Natural killer cell (primary cell): ENCODE results near the gene GAL3ST3. TPM values are rescaled to one million over a fixed set of nuclear protein-coding genes. Genes with fewer than 3 reads are reported as not detected.

Experiments used
- ATAC-seq, 3 donors: fragments of 150-1000 bp in 2 of 3; fragments of 200-7000 bp in 1 of 3; cut with Tn5 transposase; 1 replicate in 1 of 3; 2 replicates in 2 of 3; pipeline ENCODE4 v1.10.0; 2021; ENCODE audit warnings: mild to moderate bottlenecking in 2 of 3, moderate library complexity in 2 of 3
- DNase-seq, 2 donors: peaks; one replicate each; pipeline versions ENCODE4 v3.0.0 to v3.0.0-alpha.2; 2013 to 2021; ENCODE audit warnings: mixed read lengths in 1 of 2
- H3K27ac ChIP-seq: one replicate; pipeline ENCODE4 v1.5.1; 2013; ENCODE audit warnings: mild to moderate bottlenecking, low read length
- H3K27me3 ChIP-seq: one replicate; pipeline ENCODE4 v1.6.1; 2013; ENCODE audit warnings: low read length; ENCODE audit not compliant: control insufficient read depth, insufficient read depth
- H3K36me3 ChIP-seq: one replicate; pipeline ENCODE4 v1.6.1; 2013; ENCODE audit warnings: low read length; ENCODE audit not compliant: control insufficient read depth, insufficient read depth
- H3K4me1 ChIP-seq: one replicate; pipeline ENCODE4 v1.6.1; 2013; ENCODE audit warnings: low read length; ENCODE audit not compliant: control insufficient read depth, insufficient read depth
- H3K4me3 ChIP-seq: one replicate; pipeline ENCODE4 v1.5.1; 2013; ENCODE audit warnings: low read length
- H3K9me3 ChIP-seq: one replicate; pipeline ENCODE4 v1.6.1; 2013; ENCODE audit warnings: low read length; ENCODE audit not compliant: control insufficient read depth, insufficient read depth
- H3K27ac Mint-ChIP-seq, 2 donors: one replicate each; pipeline ENCODE4 v1.8.0; 2022; ENCODE audit warnings: mild to moderate bottlenecking in 2 of 2, mixed read lengths in 2 of 2, moderate library complexity in 1 of 2
- H3K27me3 Mint-ChIP-seq, 2 donors: one replicate each; pipeline ENCODE4 v1.8.0; 2022; ENCODE audit warnings: low read depth in 2 of 2, mixed read lengths in 2 of 2
- H3K36me3 Mint-ChIP-seq: one replicate; pipeline ENCODE4 v1.8.0; 2022; ENCODE audit warnings: mixed read lengths
- H3K4me1 Mint-ChIP-seq, 2 donors: one replicate each; pipeline ENCODE4 v1.8.0; 2022; ENCODE audit warnings: mixed read lengths in 2 of 2
- H3K4me3 Mint-ChIP-seq: one replicate; pipeline ENCODE4 v1.8.0; 2022; ENCODE audit warnings: mild to moderate bottlenecking, moderate library complexity, mixed read lengths
- H3K9me3 Mint-ChIP-seq, 2 donors: one replicate each; pipeline ENCODE4 v1.8.0; 2022; ENCODE audit warnings: mixed read lengths in 2 of 2
- CTCF ChIP-seq: fragments of 200-600 bp; IDR thresholded peaks from one replicate; pipeline ENCODE4 v1.8.0; 2022; ENCODE audit warnings: antibody characterized with exemption
- WGBS: methylation state at CpG from one replicate; pipeline ENCODE4 v1.1.7; 2013; ENCODE audit warnings: missing lambda C conversion rate; ENCODE audit not compliant: insufficient coverage; 5-methylcytosine and 5-hydroxymethylcytosine counted together
- intact Hi-C: fragments of 100-400 bp; cut with micrococcal nuclease; formaldehyde crosslinking; loops from one replicate; pipeline ENCODE4 v1.14.2; 2022
- total RNA-seq, 4 donors: library from RNA; stranded (reverse); fragments of 120-200 nt in 1 of 4; gene quantifications; one replicate each; pipeline versions ENCODE4 v1.2.3 to v1.2.4, GENCODE V29; 2013 to 2022

Gene GAL3ST3
- total RNA-seq, 3 donors from 2014 or later (not counting 1 experiment from before 2014, with no cell fraction given) = not detected

DNA sequence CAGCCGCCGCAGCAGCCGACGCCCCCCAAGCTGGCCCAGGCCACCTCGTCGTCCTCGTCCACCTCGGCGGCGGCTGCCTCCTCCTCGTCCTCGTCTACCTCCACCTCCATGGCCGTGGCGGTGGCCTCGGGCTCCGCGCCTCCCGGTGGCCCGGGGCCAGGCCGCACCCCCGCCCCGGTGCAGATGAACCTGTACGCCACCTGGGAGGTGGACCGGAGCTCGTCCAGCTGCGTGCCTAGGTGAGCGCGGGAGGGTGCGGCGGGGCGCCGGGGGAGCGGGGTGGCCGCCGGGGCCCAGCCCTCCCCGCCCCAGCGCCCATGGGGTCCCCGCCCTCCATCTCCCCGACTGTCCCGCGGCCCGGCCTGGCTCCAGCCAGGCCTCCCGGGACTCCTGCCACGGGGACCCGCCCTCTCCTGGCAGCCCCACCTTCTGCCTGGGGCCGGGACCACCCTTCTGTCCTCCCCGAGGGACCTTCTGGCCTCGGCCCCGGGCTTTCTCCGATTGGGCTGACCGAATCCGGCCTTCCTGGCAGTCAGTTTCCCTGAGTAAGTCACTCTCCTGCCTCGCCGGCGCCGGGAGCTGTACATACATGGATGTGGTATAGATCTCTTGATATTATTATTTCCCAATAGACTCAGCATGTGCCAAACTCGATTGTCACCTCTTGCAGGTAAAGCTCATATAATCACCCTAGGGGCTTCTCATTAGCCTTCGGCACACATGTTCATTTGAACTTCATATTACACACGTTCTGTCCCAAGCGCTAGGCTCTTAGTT lies 21.8 kb upstream of the GAL3ST3 start:
- no peaks in the 10 kb centered on the region for H3K9me3 ChIP-seq
- TF ChIP-seq CTCF = no peak
- H3K4me1 ChIP-seq = peaks cover 39% of the 10 kb centered on the region
- H3K27ac ChIP-seq = peak overlapping the region; percentile 62
- peak overlapping the region; percentile 89 to 91 for H3K27ac Mint-ChIP-seq
- peak overlapping the region; percentile 94 for H3K4me3 Mint-ChIP-seq
- peak; percentile 3 to 5 (median 3) for ATAC-seq
- peak in 1 of 2 donors; percentile 51 for DNase-seq
- no peaks in the 10 kb centered on the region for H3K27me3 ChIP-seq
- H3K27me3 Mint-ChIP-seq = no peaks in the 10 kb centered on the region
- no peaks in the 10 kb centered on the region for H3K9me3 Mint-ChIP-seq
- peaks cover 39% of the 10 kb centered on the region for H3K36me3 ChIP-seq
- intact Hi-C loops = loop anchor here (1.0 to 2.0 kb wide), 2 partner anchors 18 to 56 kb away; partner anchors contain the start of gene SF3B2
- peaks cover 58 to 62% of the 10 kb centered on the region in 2 donors for H3K4me1 Mint-ChIP-seq
- WGBS = under 1% methylated on average over 59 of the region's 60 CpGs
- H3K4me3 ChIP-seq = peak overlapping the region; percentile 77
- H3K36me3 Mint-ChIP-seq = peaks cover 9% of the 10 kb centered on the region

DNA sequence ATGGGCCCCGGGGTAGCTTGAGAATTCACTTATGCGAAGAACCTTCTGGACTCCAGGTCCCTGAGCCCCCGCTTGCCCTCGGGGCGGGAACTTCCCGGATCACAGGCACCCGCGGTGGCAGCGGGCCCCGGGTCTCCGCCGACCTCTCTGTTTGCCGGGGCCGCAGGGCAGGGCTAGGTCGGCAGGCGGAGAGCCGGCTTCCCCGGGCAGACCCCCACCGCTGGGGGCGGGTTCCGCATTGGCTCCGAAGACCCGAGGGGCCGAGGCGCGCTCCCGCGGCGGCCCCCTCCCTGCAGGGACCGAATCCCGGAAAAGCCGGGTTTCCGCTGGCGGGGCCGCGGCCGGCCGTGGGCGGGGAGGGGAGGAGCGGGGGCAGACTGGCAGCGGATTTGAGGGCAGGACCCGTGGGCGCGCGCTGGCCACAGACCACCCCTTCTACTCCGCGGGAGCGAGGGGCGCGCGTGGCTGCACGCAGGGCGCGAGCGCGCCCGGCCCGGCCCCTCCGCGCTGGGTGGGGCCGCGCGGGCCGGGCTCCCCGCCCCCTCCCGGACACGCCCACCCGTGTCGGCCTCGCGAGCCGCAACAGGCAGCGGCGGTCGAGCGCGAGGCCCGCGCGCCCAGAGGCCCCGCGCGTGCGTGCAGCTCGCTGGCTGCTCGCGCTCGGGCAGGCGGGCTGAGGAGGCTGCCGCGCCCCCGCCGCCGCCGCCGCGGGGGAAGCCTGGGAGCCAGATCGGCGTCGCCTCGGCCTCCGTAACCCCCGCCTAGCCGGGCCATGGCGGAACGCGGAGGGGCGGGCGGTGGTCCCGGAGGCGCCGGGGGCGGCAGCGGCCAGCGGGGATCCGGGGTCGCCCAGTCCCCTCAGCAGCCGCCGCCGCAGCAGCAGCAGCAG lies 21.0 kb upstream of the GAL3ST3 start, which contains the start of gene PACS1:
Gene PACS1 (plus strand): TSS at position 558 of the 889 bp plus-strand sequence. CDS start 215 bp downstream, at position 773.
- Mint-ChIP-seq H3K9me3 (no peaks in the 10 kb centered on the region), H3K4me3 (peak within 1 kb of the TSS; percentile 94), H3K27me3 (no peaks in the 10 kb centered on the region), H3K36me3 (peaks cover 14% of the 10 kb centered on the region), H3K27ac (peak within 1 kb of the TSS; percentile 93 to 95), H3K4me1 (peaks cover 58 to 62% of the 10 kb centered on the region in 2 donors)
- Histone ChIP-seq H3K36me3 (peaks cover 40% of the 10 kb centered on the region), H3K27ac (peak within 1 kb of the TSS; percentile 88), H3K4me1 (peaks cover 39% of the 10 kb centered on the region), H3K4me3 (peak within 1 kb of the TSS; percentile 77), H3K27me3 (no peaks in the 10 kb centered on the region), H3K9me3 (no peaks in the 10 kb centered on the region)
- intact Hi-C loops = loop anchor here (1.0 to 2.0 kb wide), 3 partner anchors 18 to 65 kb away; partner anchors contain the start of gene SF3B2
- DNase-seq (peak; percentile 78 to 91), ATAC-seq (peak; percentile 70 to 88 (median 80))
- no peak for TF ChIP-seq CTCF
- WGBS = under 1% methylated on average over 120 of the region's 120 CpGs

DNA sequence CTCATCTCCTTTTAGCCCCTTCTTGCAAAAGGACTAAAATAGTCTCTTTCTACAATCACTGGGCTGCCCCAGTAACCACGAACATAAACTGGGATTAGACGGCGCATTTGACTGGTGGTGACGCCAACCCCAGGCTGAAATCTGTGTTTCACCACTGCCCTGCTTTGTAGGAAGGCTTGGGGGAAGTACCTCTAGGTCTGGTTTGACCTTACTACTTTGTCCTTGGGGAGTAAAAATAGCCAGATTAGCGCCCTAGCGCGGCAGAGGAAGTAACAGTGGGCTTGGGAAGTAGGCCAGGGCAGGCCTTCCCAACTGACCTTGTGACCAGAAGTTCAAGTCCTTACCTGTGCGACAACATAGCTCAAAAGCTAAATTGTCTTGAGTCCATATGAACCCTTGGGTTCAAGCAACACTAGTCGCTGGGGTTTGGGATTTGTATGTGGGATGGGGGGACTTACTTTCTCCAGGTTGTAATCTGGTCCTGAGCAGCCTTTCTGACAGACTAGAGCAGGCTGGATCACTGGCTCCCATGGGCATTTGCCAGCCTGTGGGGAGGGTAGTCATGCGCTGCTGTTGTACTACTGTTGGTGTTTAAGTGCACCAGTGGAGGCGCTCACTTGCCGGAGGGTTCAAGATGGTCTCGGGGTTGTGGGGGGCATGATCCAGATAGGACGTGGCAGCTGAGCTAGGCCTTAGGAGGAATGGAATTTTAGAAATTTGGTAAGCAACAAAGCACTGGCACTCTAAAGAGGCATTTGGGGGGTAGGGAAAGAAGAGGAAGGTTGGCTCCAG lies 20.2 kb upstream of the GAL3ST3 start:
- TF ChIP-seq CTCF = no peak
- peak overlapping the region; percentile 90 for H3K4me3 Mint-ChIP-seq
- peak overlapping the region; percentile 39 for H3K4me3 ChIP-seq
- no peaks in the 10 kb centered on the region for H3K27me3 Mint-ChIP-seq
- WGBS = 22% methylated on average over 14 of the region's 14 CpGs
- H3K36me3 Mint-ChIP-seq = peaks cover 23% of the 10 kb centered on the region
- H3K4me1 Mint-ChIP-seq = peaks cover 58 to 62% of the 10 kb centered on the region in 2 donors
- H3K27ac ChIP-seq = peak overlapping the region; percentile 88
- peak; percentile 6 to 13 (median 7) for ATAC-seq
- intact Hi-C loops = loop anchor here (2.0 kb wide), 1 partner anchor 66 kb away; no protein-coding TSS in a partner anchor
- H3K9me3 Mint-ChIP-seq = no peaks in the 10 kb centered on the region
- DNase-seq = peak; percentile 37 to 67
- H3K27me3 ChIP-seq = no peaks in the 10 kb centered on the region
- no peaks in the 10 kb centered on the region for H3K9me3 ChIP-seq
- H3K4me1 ChIP-seq = peaks cover 39% of the 10 kb centered on the region
- peak overlapping the region; percentile 93 to 95 for H3K27ac Mint-ChIP-seq
- H3K36me3 ChIP-seq = peaks cover 48% of the 10 kb centered on the region
